ENCODE results near the gene ANTKMT.

Gene ANTKMT

GRCh38 chr16:761625-762513 is 40.9 kb downstream of the ANTKMT start:
- no peaks in the 10 kb centered on the region for H3K4me1 ChIP-seq (ENCODE audit: control insufficient read depth, insufficient read depth, low read length)
- no peak overlapping the region for H3K4me3 ChIP-seq (ENCODE audit: low read depth, low read length)
- H3K27me3 ChIP-seq (ENCODE audit: control insufficient read depth, insufficient read depth, low read length), result no peaks in the 10 kb centered on the region

DNA sequence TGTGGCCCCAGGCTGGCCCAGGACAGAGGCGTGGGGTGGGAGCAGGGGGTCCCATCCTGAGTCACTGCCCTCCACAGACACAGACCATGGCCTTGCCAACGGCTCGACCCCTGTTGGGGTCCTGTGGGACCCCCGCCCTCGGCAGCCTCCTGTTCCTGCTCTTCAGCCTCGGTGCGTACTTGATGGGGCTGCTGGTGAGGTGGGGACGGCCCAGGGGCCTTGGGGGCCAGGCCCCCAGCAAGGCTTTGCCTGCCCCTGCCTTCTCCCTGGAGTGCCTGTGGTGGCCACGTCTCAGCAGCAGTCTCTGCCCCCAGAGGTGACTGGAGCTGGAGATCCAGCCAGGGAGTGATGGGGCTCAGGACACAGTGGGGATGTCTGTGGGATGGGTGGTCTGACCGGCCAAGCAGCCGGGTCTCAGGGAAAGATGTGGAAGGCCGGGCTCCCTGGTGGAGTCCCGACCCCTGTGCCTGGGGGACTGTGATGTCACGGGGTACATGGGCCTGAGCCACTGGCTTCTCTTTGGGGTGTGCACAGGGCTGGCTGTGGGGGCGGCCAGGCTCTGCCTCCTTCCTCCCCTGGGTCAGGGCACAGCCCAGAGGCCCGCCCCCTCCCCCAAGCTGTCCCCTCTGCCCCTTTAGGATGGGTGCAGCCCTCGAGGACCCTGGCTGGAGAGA is 41.8 kb downstream of the ANTKMT start:
- H3K4me1 ChIP-seq (ENCODE audit: control insufficient read depth, insufficient read depth, low read length), result no peaks in the 10 kb centered on the region
- H3K9me3 ChIP-seq (ENCODE audit: control insufficient read depth, insufficient read depth, low read length), result no peaks in the 10 kb centered on the region
- no peak overlapping the region for H3K9ac ChIP-seq (ENCODE audit: low read depth, low read length)
- H3K4me3 ChIP-seq (ENCODE audit: low read depth, low read length), result no peak overlapping the region
- H3K36me3 ChIP-seq (ENCODE audit: control insufficient read depth, insufficient read depth, low read length), result no peaks in the 10 kb centered on the region
- H3K27me3 ChIP-seq (ENCODE audit: control insufficient read depth, insufficient read depth, low read length), result no peaks in the 10 kb centered on the region

More at GRCh38 chr16:761625-762513, 40.9 kb downstream of the ANTKMT start:
- Histone ChIP-seq H3K36me3 (ENCODE audit: control insufficient read depth, insufficient read depth, low read length) (no peaks in the 10 kb centered on the region), H3K9ac (ENCODE audit: low read depth, low read length) (no peak overlapping the region), H3K9me3 (ENCODE audit: control insufficient read depth, insufficient read depth, low read length) (no peaks in the 10 kb centered on the region)

GRCh38 chr16:763369-764183 is 42.6 kb downstream of the ANTKMT start:
- H3K4me3 ChIP-seq (ENCODE audit: low read depth, low read length), result no peak overlapping the region
- H3K27me3 ChIP-seq (ENCODE audit: control insufficient read depth, insufficient read depth, low read length), result no peaks in the 10 kb centered on the region
- H3K9ac ChIP-seq (ENCODE audit: low read depth, low read length), result no peak overlapping the region
- H3K9me3 ChIP-seq (ENCODE audit: control insufficient read depth, insufficient read depth, low read length), result no peaks in the 10 kb centered on the region
- no peaks in the 10 kb centered on the region for H3K4me1 ChIP-seq (ENCODE audit: control insufficient read depth, insufficient read depth, low read length)
- no peaks in the 10 kb centered on the region for H3K36me3 ChIP-seq (ENCODE audit: control insufficient read depth, insufficient read depth, low read length)

GRCh38 chr16:764184-764750 is 43.3 kb downstream of the ANTKMT start:
- H3K36me3 ChIP-seq (ENCODE audit: control insufficient read depth, insufficient read depth, low read length), result no peaks in the 10 kb centered on the region
- no peak overlapping the region for H3K9ac ChIP-seq (ENCODE audit: low read depth, low read length)
- no peaks in the 10 kb centered on the region for H3K27me3 ChIP-seq (ENCODE audit: control insufficient read depth, insufficient read depth, low read length)
- H3K4me3 ChIP-seq (ENCODE audit: low read depth, low read length), result no peak overlapping the region
- H3K9me3 ChIP-seq (ENCODE audit: control insufficient read depth, insufficient read depth, low read length), result no peaks in the 10 kb centered on the region
- no peaks in the 10 kb centered on the region for H3K4me1 ChIP-seq (ENCODE audit: control insufficient read depth, insufficient read depth, low read length)

GRCh38 chr16:764848-765487 is 44.0 kb downstream of the ANTKMT start:
- Histone ChIP-seq H3K4me1 (ENCODE audit: control insufficient read depth, insufficient read depth, low read length) (no peaks in the 10 kb centered on the region), H3K27me3 (ENCODE audit: control insufficient read depth, insufficient read depth, low read length) (no peaks in the 10 kb centered on the region)

GRCh38 chr16:765488-765865 is 44.5 kb downstream of the ANTKMT start:
- Histone ChIP-seq H3K4me1 (ENCODE audit: control insufficient read depth, insufficient read depth, low read length) (no peaks in the 10 kb centered on the region), H3K36me3 (ENCODE audit: control insufficient read depth, insufficient read depth, low read length) (no peaks in the 10 kb centered on the region), H3K9me3 (ENCODE audit: control insufficient read depth, insufficient read depth, low read length) (no peaks in the 10 kb centered on the region), H3K4me3 (ENCODE audit: low read depth, low read length) (no peak overlapping the region), H3K27me3 (ENCODE audit: control insufficient read depth, insufficient read depth, low read length) (no peaks in the 10 kb centered on the region), H3K9ac (ENCODE audit: low read depth, low read length) (no peak overlapping the region)

More at GRCh38 chr16:764848-765487, 44.0 kb downstream of the ANTKMT start:
- no peak overlapping the region for H3K4me3 ChIP-seq (ENCODE audit: low read depth, low read length)
- no peak overlapping the region for H3K9ac ChIP-seq (ENCODE audit: low read depth, low read length)
- no peaks in the 10 kb centered on the region for H3K36me3 ChIP-seq (ENCODE audit: control insufficient read depth, insufficient read depth, low read length)
- no peaks in the 10 kb centered on the region for H3K9me3 ChIP-seq (ENCODE audit: control insufficient read depth, insufficient read depth, low read length)

- Histone ChIP-seq H3K4me1 (ENCODE audit: control insufficient read depth, insufficient read depth, low read length) (no peaks in the 10 kb centered on the region), H3K9me3 (ENCODE audit: control insufficient read depth, insufficient read depth, low read length) (no peaks in the 10 kb centered on the region), H3K9ac (ENCODE audit: low read depth, low read length) (no peak overlapping the region), H3K4me3 (ENCODE audit: low read depth, low read length) (no peak overlapping the region), H3K36me3 (ENCODE audit: control insufficient read depth, insufficient read depth, low read length) (no peaks in the 10 kb centered on the region), H3K27me3 (ENCODE audit: control insufficient read depth, insufficient read depth, low read length) (no peaks in the 10 kb centered on the region)
Observed at GRCh38 chr16:766008-766819, 45.3 kb downstream of the ANTKMT start.

- Histone ChIP-seq H3K9me3 (ENCODE audit: control insufficient read depth, insufficient read depth, low read length) (no peaks in the 10 kb centered on the region), H3K9ac (ENCODE audit: low read depth, low read length) (no peak overlapping the region), H3K36me3 (ENCODE audit: control insufficient read depth, insufficient read depth, low read length) (no peaks in the 10 kb centered on the region), H3K4me3 (ENCODE audit: low read depth, low read length) (no peak overlapping the region), H3K27me3 (ENCODE audit: control insufficient read depth, insufficient read depth, low read length) (no peaks in the 10 kb centered on the region), H3K4me1 (ENCODE audit: control insufficient read depth, insufficient read depth, low read length) (no peaks in the 10 kb centered on the region)
Observed at GRCh38 chr16:766820-767640, 46.1 kb downstream of the ANTKMT start.

GRCh38 chr16:767743-768235 is 46.8 kb downstream of the ANTKMT start:
- H3K9ac ChIP-seq (ENCODE audit: low read depth, low read length), result no peak overlapping the region
- no peaks in the 10 kb centered on the region for H3K4me1 ChIP-seq (ENCODE audit: control insufficient read depth, insufficient read depth, low read length)
- no peaks in the 10 kb centered on the region for H3K9me3 ChIP-seq (ENCODE audit: control insufficient read depth, insufficient read depth, low read length)
- H3K27me3 ChIP-seq (ENCODE audit: control insufficient read depth, insufficient read depth, low read length), result no peaks in the 10 kb centered on the region
- no peak overlapping the region for H3K4me3 ChIP-seq (ENCODE audit: low read depth, low read length)
- H3K36me3 ChIP-seq (ENCODE audit: control insufficient read depth, insufficient read depth, low read length), result no peaks in the 10 kb centered on the region

- Histone ChIP-seq H3K9me3 (ENCODE audit: control insufficient read depth, insufficient read depth, low read length) (no peaks in the 10 kb centered on the region), H3K9ac (ENCODE audit: low read depth, low read length) (no peak overlapping the region), H3K27me3 (ENCODE audit: control insufficient read depth, insufficient read depth, low read length) (no peaks in the 10 kb centered on the region), H3K4me3 (ENCODE audit: low read depth, low read length) (no peak overlapping the region), H3K4me1 (ENCODE audit: control insufficient read depth, insufficient read depth, low read length) (no peaks in the 10 kb centered on the region), H3K36me3 (ENCODE audit: control insufficient read depth, insufficient read depth, low read length) (no peaks in the 10 kb centered on the region)
Observed at GRCh38 chr16:768428-768827, 47.5 kb downstream of the ANTKMT start.

All from iPS-15b (cell line).